Measurements from ENCODE around the gene APC2. TPM values are rescaled to one million over a fixed set of nuclear protein-coding genes. Genes with fewer than 3 reads are reported as not detected.

The APC2 gene
- total RNA-seq, 2 donors from 2014 or later: 0.38 to 0.57 TPM

GRCh38 chr19:1433119-1434039, 16.5 kb upstream of the APC2 start:
- no peak for DNase-seq
- H3K27me3 ChIP-seq (ENCODE audit: control insufficient read depth, insufficient read depth, low read length, poor library complexity, severe bottlenecking): no peaks in the 10 kb centered on the region
- H3K4me3 ChIP-seq (ENCODE audit: low read length): no peak overlapping the region
- TF ChIP-seq, protein P1, sequence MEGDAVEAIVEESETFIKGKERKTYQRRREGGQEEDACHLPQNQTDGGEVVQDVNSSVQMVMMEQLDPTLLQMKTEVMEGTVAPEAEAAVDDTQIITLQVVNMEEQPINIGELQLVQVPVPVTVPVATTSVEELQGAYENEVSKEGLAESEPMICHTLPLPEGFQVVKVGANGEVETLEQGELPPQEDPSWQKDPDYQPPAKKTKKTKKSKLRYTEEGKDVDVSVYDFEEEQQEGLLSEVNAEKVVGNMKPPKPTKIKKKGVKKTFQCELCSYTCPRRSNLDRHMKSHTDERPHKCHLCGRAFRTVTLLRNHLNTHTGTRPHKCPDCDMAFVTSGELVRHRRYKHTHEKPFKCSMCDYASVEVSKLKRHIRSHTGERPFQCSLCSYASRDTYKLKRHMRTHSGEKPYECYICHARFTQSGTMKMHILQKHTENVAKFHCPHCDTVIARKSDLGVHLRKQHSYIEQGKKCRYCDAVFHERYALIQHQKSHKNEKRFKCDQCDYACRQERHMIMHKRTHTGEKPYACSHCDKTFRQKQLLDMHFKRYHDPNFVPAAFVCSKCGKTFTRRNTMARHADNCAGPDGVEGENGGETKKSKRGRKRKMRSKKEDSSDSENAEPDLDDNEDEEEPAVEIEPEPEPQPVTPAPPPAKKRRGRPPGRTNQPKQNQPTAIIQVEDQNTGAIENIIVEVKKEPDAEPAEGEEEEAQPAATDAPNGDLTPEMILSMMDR (conservative IDR thresholded peaks at IDR 0.05): no peak
- H3K36me3 ChIP-seq (ENCODE audit: control insufficient read depth, insufficient read depth, low read length): peaks cover 46% of the 10 kb centered on the region
- no peaks in the 10 kb centered on the region for H3K27me3 Mint-ChIP-seq (ENCODE audit: insufficient read depth)
- H3K27ac ChIP-seq (ENCODE audit: low read depth, low read length): no peak overlapping the region
- H3K4me3 Mint-ChIP-seq: no peak overlapping the region
- H3K36me3 Mint-ChIP-seq (ENCODE audit: low read depth): peaks cover 34% of the 10 kb centered on the region
- no peak overlapping the region for H3K9ac ChIP-seq (ENCODE audit: extremely low read depth, low read length, poor library complexity, severe bottlenecking)
- WGBS, 2 experiments (ENCODE audit: insufficient coverage in 1 of 2, insufficient read length in 1 of 2): 96% methylated on average over 34 to 47 of the region's 47 CpGs
- H3K27ac Mint-ChIP-seq: no peak overlapping the region
- no peaks in the 10 kb centered on the region for H3K9me3 ChIP-seq (ENCODE audit: control insufficient read depth, low read length)
- H3K4me1 Mint-ChIP-seq: no peaks in the 10 kb centered on the region
- no peaks in the 10 kb centered on the region for H3K9me3 Mint-ChIP-seq
- no peaks in the 10 kb centered on the region for H3K4me1 ChIP-seq (ENCODE audit: control insufficient read depth, insufficient read depth, low read length)

DNA sequence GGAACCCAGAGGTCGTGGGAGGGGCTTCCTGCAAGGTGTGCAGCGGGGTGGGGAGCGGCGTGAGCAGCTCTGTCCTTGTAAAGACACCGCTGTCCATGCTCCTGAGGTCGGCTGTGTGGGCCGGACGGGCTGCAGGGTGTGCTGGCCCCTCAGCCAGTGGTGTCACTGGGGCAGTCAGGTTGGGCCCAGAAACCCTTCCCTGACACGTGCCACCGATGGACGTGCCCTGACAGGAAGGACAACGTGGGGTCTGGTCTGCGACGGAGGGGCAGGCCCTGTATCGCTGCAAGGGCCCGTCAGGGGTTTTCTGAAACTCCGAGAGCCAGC, 15.9 kb upstream of the APC2 start:
- WGBS, 2 experiments (ENCODE audit: insufficient coverage in 1 of 2, insufficient read length in 1 of 2): 96 to 98% methylated on average over 13 to 17 of the region's 17 CpGs
- no peak overlapping the region for H3K27ac ChIP-seq (ENCODE audit: low read depth, low read length)
- Mint-ChIP-seq H3K27ac (no peak overlapping the region), H3K9me3 (no peaks in the 10 kb centered on the region), H3K36me3 (ENCODE audit: low read depth) (peaks cover 32% of the 10 kb centered on the region), H3K4me3 (no peak overlapping the region), H3K27me3 (ENCODE audit: insufficient read depth) (no peaks in the 10 kb centered on the region), H3K4me1 (no peaks in the 10 kb centered on the region)
- H3K9ac ChIP-seq (ENCODE audit: extremely low read depth, low read length, poor library complexity, severe bottlenecking): no peak overlapping the region
- H3K4me1 ChIP-seq (ENCODE audit: control insufficient read depth, insufficient read depth, low read length): no peaks in the 10 kb centered on the region
- no peak overlapping the region for H3K4me3 ChIP-seq (ENCODE audit: low read length)
- H3K9me3 ChIP-seq (ENCODE audit: control insufficient read depth, low read length): no peaks in the 10 kb centered on the region
- H3K27me3 ChIP-seq (ENCODE audit: control insufficient read depth, insufficient read depth, low read length, poor library complexity, severe bottlenecking): no peaks in the 10 kb centered on the region
- TF ChIP-seq, protein P1 (conservative IDR thresholded peaks at IDR 0.05): no peak
- H3K36me3 ChIP-seq (ENCODE audit: control insufficient read depth, insufficient read depth, low read length): peaks cover 42% of the 10 kb centered on the region
- no peak for DNase-seq

GRCh38 chr19:1434577-1435060, 15.3 kb upstream of the APC2 start:
- TF ChIP-seq, protein P1 (conservative IDR thresholded peaks at IDR 0.05): no peak
- H3K27ac Mint-ChIP-seq: no peak overlapping the region
- Histone ChIP-seq H3K9ac (ENCODE audit: extremely low read depth, low read length, poor library complexity, severe bottlenecking) (no peak overlapping the region), H3K36me3 (ENCODE audit: control insufficient read depth, insufficient read depth, low read length) (peaks cover 42% of the 10 kb centered on the region), H3K4me3 (ENCODE audit: low read length) (no peak overlapping the region), H3K9me3 (ENCODE audit: control insufficient read depth, low read length) (no peaks in the 10 kb centered on the region), H3K27me3 (ENCODE audit: control insufficient read depth, insufficient read depth, low read length, poor library complexity, severe bottlenecking) (no peaks in the 10 kb centered on the region), H3K4me1 (ENCODE audit: control insufficient read depth, insufficient read depth, low read length) (no peaks in the 10 kb centered on the region), H3K27ac (ENCODE audit: low read depth, low read length) (no peak overlapping the region)
- H3K36me3 Mint-ChIP-seq (ENCODE audit: low read depth): peaks cover 36% of the 10 kb centered on the region
- H3K4me1 Mint-ChIP-seq: peaks cover 3% of the 10 kb centered on the region
- WGBS, 2 experiments (ENCODE audit: insufficient coverage in 1 of 2, insufficient read length in 1 of 2): 96 to 97% methylated on average over 34 to 39 of the region's 39 CpGs
- H3K9me3 Mint-ChIP-seq: no peaks in the 10 kb centered on the region
- no peaks in the 10 kb centered on the region for H3K27me3 Mint-ChIP-seq (ENCODE audit: insufficient read depth)
- H3K4me3 Mint-ChIP-seq: no peak overlapping the region
- DNase-seq: no peak

Measured in endodermal cell (in vitro differentiated cells).